GM04503 (cell line): ENCODE measurements around the gene CDKAL1.
A peak's percentile ranks its signal among the peaks of the same experiment; 100 is the strongest.
"Not testable (repeated sequence)": the region's sequence is repeated elsewhere in the genome, so short reads cannot be mapped to it uniquely, and the experiment has no call there.

Source experiments
- DNase-seq: peaks from one replicate; pipeline ENCODE4 v3.0.0-alpha.2; 2012; ENCODE audit warnings: low read depth

CDKAL1 gene

GRCh38 chr6:20879121-20879520 is 344.9 kb downstream of the CDKAL1 start:
- no peak for DNase-seq

- DNase-seq: no peak
Measured at GRCh38 chr6:20879526-20879925, 345.3 kb downstream of the CDKAL1 start.

GRCh38 chr6:20881365-20881764 is 347.1 kb downstream of the CDKAL1 start:
- no peak for DNase-seq

DNA sequence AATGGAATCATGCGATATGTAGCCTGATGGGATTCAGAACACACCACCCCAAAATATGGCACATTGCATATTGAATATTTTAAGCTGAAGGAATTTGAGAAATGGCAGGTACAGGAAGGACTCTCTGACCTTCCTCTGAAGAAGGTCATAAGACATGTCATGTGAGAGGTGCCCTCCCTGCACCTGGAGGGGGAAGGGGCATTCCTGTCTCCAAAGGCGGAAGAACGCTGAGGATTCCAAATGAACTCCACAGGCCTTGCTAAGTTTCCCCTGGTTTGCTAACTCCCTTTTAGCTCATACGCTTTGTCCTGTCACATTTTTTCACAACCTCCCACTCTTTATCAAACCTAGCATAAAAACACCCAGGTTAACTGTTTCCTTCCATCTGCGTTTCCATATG is 347.8 kb downstream of the CDKAL1 start:
- no peak for DNase-seq

- DNase-seq: no peak
Measured at GRCh38 chr6:20885076-20885475, 350.8 kb downstream of the CDKAL1 start.

- DNase-seq: no peak
Measured at GRCh38 chr6:20891161-20891560, 356.9 kb downstream of the CDKAL1 start.

- no peak for DNase-seq
Measured at GRCh38 chr6:20892365-20892764, 358.1 kb downstream of the CDKAL1 start.

DNA sequence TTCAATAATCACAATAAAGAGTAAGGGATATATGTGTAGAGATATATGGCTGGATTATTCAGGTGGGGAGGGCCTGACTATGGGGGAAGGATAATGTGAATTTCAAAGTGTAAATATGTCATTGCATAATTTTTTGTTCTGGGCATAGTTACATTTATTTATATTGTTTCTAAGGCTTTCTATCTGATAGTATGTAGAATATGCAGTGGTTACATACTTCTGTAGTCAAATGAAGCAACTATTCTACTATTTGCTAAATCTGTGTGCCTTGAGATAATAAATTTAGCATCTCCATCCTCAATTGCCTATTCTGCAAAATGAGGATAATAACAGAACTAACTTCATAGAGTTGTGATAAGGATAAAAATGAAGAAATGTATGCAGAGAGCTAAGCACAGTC is 359.2 kb downstream of the CDKAL1 start:
- DNase-seq: no peak

DNA sequence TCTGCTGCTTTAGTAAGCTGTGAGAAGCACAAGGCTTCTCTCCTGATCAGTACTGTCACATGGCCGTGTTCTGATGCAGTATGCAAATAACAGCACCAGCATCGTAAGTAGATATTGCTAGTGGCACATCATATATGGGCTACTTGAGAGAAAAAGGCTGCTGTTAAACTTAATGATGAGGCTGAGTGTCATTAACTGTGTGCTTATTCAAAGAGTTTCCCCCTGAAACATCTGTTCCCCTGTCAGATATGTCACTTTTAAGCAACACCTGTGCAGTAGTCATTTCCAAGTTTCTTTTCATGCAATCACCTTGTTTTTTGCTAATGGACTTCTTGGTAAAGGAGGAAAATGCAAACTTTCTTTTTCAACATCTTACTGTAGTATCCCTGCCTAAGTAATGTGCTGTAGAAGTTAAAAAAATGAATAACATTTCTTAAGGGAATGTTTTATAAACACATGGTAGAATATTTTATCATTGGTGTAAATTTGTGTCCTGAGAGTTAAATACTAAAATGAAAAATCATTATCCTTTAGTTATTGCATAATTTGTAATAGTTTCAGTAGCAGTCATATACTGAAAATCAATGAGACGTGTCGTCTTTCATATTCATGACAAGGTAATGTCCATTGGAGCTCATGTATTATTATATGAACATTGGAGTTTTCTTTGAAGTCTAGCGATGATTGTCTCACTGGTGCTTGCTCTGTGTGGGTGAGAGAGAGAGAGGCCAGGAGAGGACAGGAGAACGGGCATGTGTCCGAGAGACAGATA is 366.3 kb downstream of the CDKAL1 start:
- DNase-seq: no peak

DNA sequence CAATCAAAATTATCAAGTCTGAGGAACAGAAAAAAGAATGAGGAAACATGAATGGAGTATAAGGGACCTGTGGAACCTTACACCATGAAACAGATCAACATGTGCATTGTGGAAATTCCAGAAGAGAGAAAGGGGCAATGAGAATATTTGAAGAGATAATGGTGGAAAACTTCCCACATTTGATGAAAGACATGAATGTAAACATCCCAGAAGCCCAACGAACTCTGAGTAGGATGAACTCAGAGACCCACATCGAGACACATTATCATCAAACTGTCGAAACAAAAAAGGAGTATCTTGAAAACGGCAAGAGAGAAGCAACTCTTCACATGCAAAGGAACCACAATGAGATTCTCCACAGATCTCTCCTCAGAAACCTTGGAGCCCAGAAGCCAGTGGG is 371.1 kb downstream of the CDKAL1 start:
- no peak for DNase-seq

DNA sequence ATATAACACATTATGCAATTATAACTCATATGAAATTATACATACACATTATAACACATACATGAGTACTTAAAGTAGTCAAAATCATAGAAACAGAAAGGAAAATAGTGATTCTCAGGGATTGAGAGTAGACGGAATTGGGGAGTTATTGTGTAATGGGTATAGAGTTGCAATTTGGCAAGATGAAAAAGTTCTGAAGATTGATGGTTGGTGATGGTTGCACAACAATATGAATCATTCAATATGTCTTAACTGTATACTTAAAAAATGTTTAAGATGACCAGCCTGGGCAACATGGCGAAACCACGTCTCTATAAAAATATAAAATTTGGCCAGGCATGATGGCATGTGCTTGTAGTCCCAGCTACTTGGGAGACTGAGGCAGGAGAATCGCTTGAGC is 372.7 kb downstream of the CDKAL1 start:
- no peak for DNase-seq

DNA sequence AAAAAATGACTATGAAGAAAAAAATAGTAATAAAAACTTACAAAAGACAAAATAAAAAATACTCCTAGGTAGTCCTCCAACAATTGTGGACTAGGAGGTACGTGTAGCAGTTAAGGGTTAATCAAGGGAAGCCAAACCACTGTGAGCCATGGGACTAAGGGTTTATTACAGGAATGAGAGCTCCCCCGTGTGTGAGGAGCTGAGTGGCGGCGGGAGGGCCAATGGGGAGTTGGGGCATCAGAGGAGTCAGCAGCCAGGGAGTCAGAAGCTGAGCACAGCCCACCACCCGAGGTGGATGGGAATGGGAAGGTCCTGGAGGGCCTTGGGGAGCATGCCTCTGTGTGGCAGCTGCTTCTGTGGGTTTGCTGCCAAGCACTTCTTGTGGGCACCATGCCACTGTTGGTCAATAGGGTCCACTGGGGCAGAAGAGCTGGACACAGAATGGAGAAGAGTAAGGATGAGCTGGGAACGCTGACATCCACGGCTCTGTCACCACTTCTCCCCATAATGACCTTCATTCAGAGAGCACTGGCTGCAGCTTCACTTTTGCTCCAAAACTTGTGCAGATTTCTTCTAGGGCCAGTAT is 373.3 kb downstream of the CDKAL1 start:
- no peak for DNase-seq

DNA sequence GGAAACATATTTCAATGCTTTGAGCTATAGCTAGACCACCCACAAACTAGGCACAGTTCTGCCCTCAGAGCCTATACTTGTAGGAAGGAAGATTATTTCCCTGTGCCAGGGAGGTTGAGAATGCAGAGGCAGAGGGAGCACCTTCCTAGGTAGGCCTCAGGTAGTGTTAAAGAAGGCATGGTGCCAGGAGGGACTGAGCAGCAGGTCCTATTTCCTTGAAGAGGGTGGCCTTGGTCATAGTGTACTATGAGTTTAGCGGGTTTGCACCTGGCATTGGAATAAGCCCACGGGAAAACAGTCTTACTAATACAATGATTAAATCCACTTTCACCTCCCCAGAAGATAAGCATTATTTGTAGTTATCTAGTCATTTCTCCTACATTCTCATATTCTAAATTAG is 375.4 kb downstream of the CDKAL1 start:
- DNase-seq: no peak

DNA sequence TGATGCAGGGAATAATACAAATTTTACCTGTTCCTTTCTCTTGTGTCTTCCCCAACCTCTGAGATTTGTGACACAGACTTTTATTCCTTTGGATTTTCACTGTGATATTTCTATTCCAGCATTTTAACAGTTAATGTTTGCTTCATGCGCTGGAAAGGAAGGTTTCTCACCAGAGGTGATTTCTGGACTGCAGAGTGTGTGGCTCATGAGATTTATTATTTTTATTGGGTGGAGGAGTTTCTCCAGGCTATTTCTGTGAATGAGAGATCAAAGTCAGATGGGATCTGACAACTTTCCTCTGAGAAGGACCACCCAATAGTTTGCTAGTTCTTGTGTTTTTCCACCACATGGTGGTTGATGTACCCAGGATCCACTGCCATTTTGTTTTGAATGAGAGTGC is 377.5 kb downstream of the CDKAL1 start:
- DNase-seq: no peak

GRCh38 chr6:20915156-20915555 is 380.9 kb downstream of the CDKAL1 start:
- no peak for DNase-seq

DNA sequence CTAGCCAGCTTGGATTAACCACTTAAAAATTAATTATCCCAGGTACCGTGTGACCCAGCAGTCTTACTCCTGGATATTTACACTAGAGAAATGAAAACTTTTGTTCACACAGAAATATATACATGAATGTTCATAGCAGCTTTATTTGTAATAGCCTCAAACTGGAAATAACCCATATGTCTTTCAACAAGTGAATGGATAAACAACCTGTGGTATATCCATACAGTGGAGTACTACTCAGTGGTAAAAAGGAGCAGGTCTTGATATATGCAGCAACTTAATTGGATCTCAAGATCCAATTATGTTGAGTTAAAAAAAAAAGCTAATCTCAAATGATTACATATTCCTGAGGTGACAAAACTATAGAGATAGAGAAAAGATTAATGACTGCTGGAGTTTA is 381.4 kb downstream of the CDKAL1 start:
- DNase-seq: no peak

DNA sequence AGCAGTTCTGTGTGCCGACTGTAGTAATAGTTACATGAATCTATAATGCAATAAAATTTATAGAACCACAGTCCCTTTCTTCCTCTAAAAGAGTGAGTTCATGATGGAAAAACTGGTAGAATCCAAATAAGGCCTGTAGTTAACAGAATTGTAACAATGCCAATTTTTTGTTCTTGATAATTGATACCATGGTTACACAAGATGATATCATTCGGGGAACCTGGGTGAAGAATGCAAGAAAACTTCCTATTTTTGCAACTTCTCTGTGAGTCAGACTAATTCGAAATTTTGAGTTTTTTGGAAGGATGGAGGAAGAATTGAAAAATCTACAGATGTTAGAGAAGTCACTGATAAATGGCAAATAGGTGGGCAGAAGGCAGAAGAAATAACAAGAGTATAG is 381.8 kb downstream of the CDKAL1 start:
- no peak for DNase-seq

GRCh38 chr6:20918868-20919267 is 384.6 kb downstream of the CDKAL1 start:
- no peak for DNase-seq

- DNase-seq: no peak
Measured at GRCh38 chr6:20919677-20920385, 385.6 kb downstream of the CDKAL1 start.

DNA sequence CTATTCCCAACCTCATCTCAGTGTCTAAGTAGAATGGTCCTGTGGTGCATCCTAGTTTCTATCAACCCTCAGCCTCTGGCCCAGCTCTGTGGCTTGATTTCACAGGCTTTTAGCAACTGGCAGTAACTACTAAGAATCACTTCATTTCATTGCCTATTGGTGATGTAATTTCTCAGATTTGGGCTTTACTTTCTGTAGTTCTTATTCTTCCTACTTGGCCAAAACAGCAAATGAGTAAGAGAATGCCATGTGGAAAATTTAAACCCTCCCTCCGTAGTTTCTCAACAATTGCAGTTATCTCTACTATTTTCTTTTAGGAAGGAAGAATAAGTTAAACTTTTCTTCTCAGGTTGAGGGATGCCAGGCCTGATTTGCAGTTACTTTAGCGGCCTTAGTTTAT is 387.3 kb downstream of the CDKAL1 start:
- DNase-seq: peak; percentile 30

- no peak for DNase-seq
Measured at GRCh38 chr6:20922743-20923142, 388.5 kb downstream of the CDKAL1 start.

GRCh38 chr6:20924094-20924493 is 389.8 kb downstream of the CDKAL1 start:
- not testable (repeated sequence) for DNase-seq

- peak; percentile 61 for DNase-seq
Measured at GRCh38 chr6:20924911-20925543, 390.8 kb downstream of the CDKAL1 start.
